CD4-positive, alpha-beta T cell treated with Interleukin-4 for 4 hours (primary cell): ENCODE measurements around the gene POLRMT.
"Not testable (repeated sequence)": the region's sequence is repeated elsewhere in the genome, so short reads cannot be mapped to it uniquely, and the experiment has no call there.

Experiments
- DNase-seq: peaks from one replicate; pipeline ENCODE4 v3.0.0-alpha.2; 2020

POLRMT gene

GRCh38 chr19:633068-633785 is at the start of gene POLRMT:
Gene POLRMT (minus strand): TSS chr19:633537. CDS start chr19:633512, 25 bp downstream.
- peak; percentile 98 for DNase-seq

- no peak for DNase-seq
These were observed 49.5 kb upstream of the POLRMT start for GRCh38 chr19:682678-683320.

GRCh38 chr19:681029-682019 is 48.0 kb upstream of the POLRMT start:
- DNase-seq, result no peak

- peak; percentile 99 for DNase-seq
These were observed 47.1 kb upstream of the POLRMT start for GRCh38 chr19:680287-681028.

GRCh38 chr19:679418-680286 is 46.3 kb upstream of the POLRMT start:
- DNase-seq, result no peak

GRCh38 chr19:678791-679388 is 45.6 kb upstream of the POLRMT start:
- DNase-seq, result no peak

GRCh38 chr19:677601-678436 is 44.5 kb upstream of the POLRMT start:
- no peak for DNase-seq

- no peak for DNase-seq
These were observed 43.9 kb upstream of the POLRMT start for GRCh38 chr19:677201-677600.

GRCh38 chr19:676339-677105 is 43.2 kb upstream of the POLRMT start, which contains the start of gene FSTL3:
Gene FSTL3 (plus strand): TSS chr19:676392. CDS start chr19:676424, 32 bp downstream.
- no peak for DNase-seq

- no peak for DNase-seq
These were observed 42.6 kb upstream of the POLRMT start for GRCh38 chr19:676007-676338.

- no peak for DNase-seq
These were observed 41.2 kb upstream of the POLRMT start for GRCh38 chr19:674282-675151.

- DNase-seq, result no peak
These were observed 37.3 kb upstream of the POLRMT start for GRCh38 chr19:670609-671075.

GRCh38 chr19:668675-669434 is 35.5 kb upstream of the POLRMT start:
- DNase-seq, result not testable (repeated sequence)

GRCh38 chr19:666985-667573 is 33.7 kb upstream of the POLRMT start:
- DNase-seq, result not testable (repeated sequence)

- peak; percentile 80 for DNase-seq
These were observed 31.6 kb upstream of the POLRMT start for GRCh38 chr19:664913-665443.

GRCh38 chr19:663682-664117 is 30.4 kb upstream of the POLRMT start:
- no peak for DNase-seq
